PFSK-1 (cell line): Measurements from ENCODE around the gene TCF12.

Source experiments
- POLR2AphosphoS5 ChIP-seq: IDR thresholded peaks from 2 replicates; pipeline ENCODE4 v1.6.1; 2012; ENCODE audit warnings: low read depth, mild to moderate bottlenecking, control low read depth, low read length, moderate library complexity
- TAF1 ChIP-seq: IDR thresholded peaks from 2 replicates; pipeline ENCODE4 v1.6.1; 2012; ENCODE audit warnings: low read length, control low read depth, borderline replicate concordance; ENCODE audit not compliant: insufficient read depth
- TF ChIP-seq, protein P1 (sequence below), 2 experiments: IDR thresholded peaks; 2 replicates each; pipeline versions ENCODE4 v1.6.1 to v1.8.0; 2011 to 2012; ENCODE audit warnings: low read depth in 2 of 2, low read length in 2 of 2, control low read depth in 1 of 2, inconsistent platforms in 1 of 2, mild to moderate bottlenecking in 1 of 2, moderate library complexity in 1 of 2; ENCODE audit not compliant: insufficient read depth in 1 of 2

DNA sequence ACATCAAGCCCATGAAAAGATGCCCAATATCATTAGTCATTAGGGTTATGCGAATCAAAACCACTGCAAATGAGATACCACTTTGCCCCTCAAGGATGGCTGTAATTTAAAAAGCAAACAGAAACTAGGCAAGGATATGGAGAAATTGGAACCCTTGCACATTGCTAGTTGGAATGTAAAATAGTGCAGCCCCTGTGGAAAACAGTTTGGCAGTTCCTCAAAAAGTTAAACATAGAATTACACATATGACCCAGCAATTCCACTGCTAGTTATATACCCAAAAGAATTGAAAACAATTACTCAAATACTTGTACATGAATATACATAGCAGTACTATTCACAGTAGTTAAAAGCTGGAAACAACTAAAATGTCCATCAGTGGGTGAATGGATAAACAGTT is 271.0 kb downstream of the TCF12 start:
- TF ChIP-seq POLR2AphosphoS5 (no peak), TAF1 (no peak)
- TF ChIP-seq, protein P1, sequence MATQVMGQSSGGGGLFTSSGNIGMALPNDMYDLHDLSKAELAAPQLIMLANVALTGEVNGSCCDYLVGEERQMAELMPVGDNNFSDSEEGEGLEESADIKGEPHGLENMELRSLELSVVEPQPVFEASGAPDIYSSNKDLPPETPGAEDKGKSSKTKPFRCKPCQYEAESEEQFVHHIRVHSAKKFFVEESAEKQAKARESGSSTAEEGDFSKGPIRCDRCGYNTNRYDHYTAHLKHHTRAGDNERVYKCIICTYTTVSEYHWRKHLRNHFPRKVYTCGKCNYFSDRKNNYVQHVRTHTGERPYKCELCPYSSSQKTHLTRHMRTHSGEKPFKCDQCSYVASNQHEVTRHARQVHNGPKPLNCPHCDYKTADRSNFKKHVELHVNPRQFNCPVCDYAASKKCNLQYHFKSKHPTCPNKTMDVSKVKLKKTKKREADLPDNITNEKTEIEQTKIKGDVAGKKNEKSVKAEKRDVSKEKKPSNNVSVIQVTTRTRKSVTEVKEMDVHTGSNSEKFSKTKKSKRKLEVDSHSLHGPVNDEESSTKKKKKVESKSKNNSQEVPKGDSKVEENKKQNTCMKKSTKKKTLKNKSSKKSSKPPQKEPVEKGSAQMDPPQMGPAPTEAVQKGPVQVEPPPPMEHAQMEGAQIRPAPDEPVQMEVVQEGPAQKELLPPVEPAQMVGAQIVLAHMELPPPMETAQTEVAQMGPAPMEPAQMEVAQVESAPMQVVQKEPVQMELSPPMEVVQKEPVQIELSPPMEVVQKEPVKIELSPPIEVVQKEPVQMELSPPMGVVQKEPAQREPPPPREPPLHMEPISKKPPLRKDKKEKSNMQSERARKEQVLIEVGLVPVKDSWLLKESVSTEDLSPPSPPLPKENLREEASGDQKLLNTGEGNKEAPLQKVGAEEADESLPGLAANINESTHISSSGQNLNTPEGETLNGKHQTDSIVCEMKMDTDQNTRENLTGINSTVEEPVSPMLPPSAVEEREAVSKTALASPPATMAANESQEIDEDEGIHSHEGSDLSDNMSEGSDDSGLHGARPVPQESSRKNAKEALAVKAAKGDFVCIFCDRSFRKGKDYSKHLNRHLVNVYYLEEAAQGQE (IDR thresholded peaks at IDR 0.05; ENCODE audit: insufficient read depth in 1 of 2, low read depth in 2 of 2, low read length in 2 of 2) = no peak
